Hepatocyte (in vitro differentiated cells): ENCODE data around the gene PLD1. TPM values are rescaled to one million over a fixed set of nuclear protein-coding genes. Genes with fewer than 3 reads are reported as not detected.

Experiments
- DNase-seq: peaks from one replicate; pipeline ENCODE4 v3.0.0-alpha.2; 2016; ENCODE audit warnings: low spot score
- H2AFZ ChIP-seq: fragments of 200-600 bp; sonication (generic); 2 replicates; pipeline ENCODE4 v1.6.0; 2016; ENCODE audit warnings: antibody characterized with exemption, mild to moderate bottlenecking
- H3K27ac ChIP-seq: fragments of 200-600 bp; sonication (generic); 2 replicates; pipeline ENCODE4 v1.5.1; 2016; ENCODE audit warnings: mild to moderate bottlenecking
- H3K27me3 ChIP-seq: fragments of 200-600 bp; sonication (generic); 2 replicates; pipeline ENCODE4 v1.6.1; 2016
- H3K36me3 ChIP-seq: fragments of 200-600 bp; sonication (generic); replicated peaks from 2 replicates; pipeline ENCODE4 v1.5.1; 2016; ENCODE audit warnings: low read depth; ENCODE audit not compliant: insufficient read depth
- H3K4me1 ChIP-seq: fragments of 200-600 bp; sonication (generic); 2 replicates; pipeline ENCODE4 v1.5.1; 2016; ENCODE audit warnings: mild to moderate bottlenecking, moderate library complexity; ENCODE audit not compliant: insufficient read depth
- H3K4me2 ChIP-seq: fragments of 200-600 bp; sonication (generic); 2 replicates; pipeline ENCODE4 v1.6.0; 2016
- H3K4me3 ChIP-seq: fragments of 200-600 bp; sonication (generic); 2 replicates; pipeline ENCODE4 v1.5.1; 2016; ENCODE audit warnings: mild to moderate bottlenecking
- H3K79me2 ChIP-seq: fragments of 200-600 bp; sonication (generic); 2 replicates; pipeline ENCODE4 v1.6.0; 2017; ENCODE audit warnings: mild to moderate bottlenecking
- H3K9me2 ChIP-seq: fragments of 200-600 bp; sonication (generic); replicated peaks from 2 replicates; pipeline ENCODE4 v1.6.0; 2017; ENCODE audit warnings: mild to moderate bottlenecking; ENCODE audit not compliant: insufficient read depth
- H3K9me3 ChIP-seq: fragments of 200-600 bp; sonication (generic); 2 replicates; pipeline ENCODE4 v1.5.1; 2016; ENCODE audit warnings: low read depth, mild to moderate bottlenecking
- H4K20me1 ChIP-seq: fragments of 200-600 bp; sonication (generic); 2 replicates; pipeline ENCODE4 v1.6.0; 2016; ENCODE audit warnings: mild to moderate bottlenecking; ENCODE audit not compliant: insufficient read depth, poor library complexity, severe bottlenecking
- CTCF ChIP-seq: fragments of 200-600 bp; sonication (generic); IDR thresholded peaks from 2 replicates; pipeline ENCODE4 v1.5.1; 2016; ENCODE audit warnings: antibody characterized with exemption, mild to moderate bottlenecking; ENCODE audit not compliant: poor library complexity
- EZH2 ChIP-seq: fragments of 200-600 bp; sonication (generic); IDR thresholded peaks from 2 replicates; pipeline ENCODE4 v1.6.1; 2016; ENCODE audit warnings: antibody characterized with exemption, mild to moderate bottlenecking, borderline replicate concordance
- EZH2phosphoT487 ChIP-seq: fragments of 200-600 bp; sonication (generic); IDR thresholded peaks from one replicate; pipeline ENCODE4 v1.6.1; 2018; ENCODE audit warnings: antibody characterized with exemption, mild to moderate bottlenecking, low read depth, moderate library complexity; ENCODE audit not compliant: unreplicated experiment, severe bottlenecking
- WGBS: methylation state at CpG from one replicate; pipeline ENCODE4 v1.1.6; 2016; ENCODE audit warnings: low lambda C conversion rate; ENCODE audit errors: missing lambda C conversion rate; 5-methylcytosine and 5-hydroxymethylcytosine counted together
- polyA plus RNA-seq: library from polyadenylated mRNA; unstranded; fragments of >200 nt; fragmentation: Nextera tagmentation; extraction: Ambion mirVana; gene quantifications from 2 replicates; pipeline ENCODE4 v1.2.1, GENCODE V29; 2016
- total RNA-seq: library from RNA; depleted of rRNA; stranded (reverse); fragments of >200 nt; gene quantifications from 2 replicates; pipeline ENCODE4 v1.2.3, GENCODE V29; 2014

The PLD1 gene
- total and polyA plus RNA-seq, 2 experiments from 2014 or later, result 29.4 to 71.1 TPM

- H3K9me2 ChIP-seq, result no peaks in the 10 kb centered on the region
- H2AFZ ChIP-seq, result no peak overlapping the region
- H4K20me1 ChIP-seq, result no peaks in the 10 kb centered on the region
- no peaks in the 10 kb centered on the region for H3K9me3 ChIP-seq
- no peak overlapping the region for H3K4me2 ChIP-seq
- TF ChIP-seq EZH2 (no peak), CTCF (no peak), EZH2phosphoT487 (no peak)
- H3K27ac ChIP-seq, result no peak overlapping the region
- no peak for DNase-seq
- H3K4me1 ChIP-seq, result no peaks in the 10 kb centered on the region
- H3K36me3 ChIP-seq, result no peaks in the 10 kb centered on the region
- H3K4me3 ChIP-seq, result no peak overlapping the region
- H3K27me3 ChIP-seq, result no peaks in the 10 kb centered on the region
- no peaks in the 10 kb centered on the region for H3K79me2 ChIP-seq
Observed at GRCh38 chr3:171591070-171591469, 219.2 kb downstream of the PLD1 start.

GRCh38 chr3:171586274-171586673, 224.0 kb downstream of the PLD1 start:
- H3K9me3 ChIP-seq, result no peaks in the 10 kb centered on the region
- 70% methylated on average over 3 of the region's 3 CpGs for WGBS
- H4K20me1 ChIP-seq, result no peaks in the 10 kb centered on the region
- H3K27me3 ChIP-seq, result no peaks in the 10 kb centered on the region
- no peak overlapping the region for H3K27ac ChIP-seq
- no peaks in the 10 kb centered on the region for H3K4me1 ChIP-seq
- no peaks in the 10 kb centered on the region for H3K36me3 ChIP-seq
- no peak overlapping the region for H2AFZ ChIP-seq
- no peak for DNase-seq
- no peak overlapping the region for H3K4me2 ChIP-seq
- H3K9me2 ChIP-seq, result no peaks in the 10 kb centered on the region
- no peak overlapping the region for H3K4me3 ChIP-seq
- TF ChIP-seq CTCF, result no peak
- TF ChIP-seq EZH2phosphoT487, result no peak
- TF ChIP-seq EZH2, result no peak
- H3K79me2 ChIP-seq, result no peaks in the 10 kb centered on the region

GRCh38 chr3:171585039-171585438, 225.2 kb downstream of the PLD1 start:
- WGBS, result 68% methylated on average over 3 of the region's 3 CpGs
- H3K9me2 ChIP-seq, result no peaks in the 10 kb centered on the region
- H3K27ac ChIP-seq, result no peak overlapping the region
- no peaks in the 10 kb centered on the region for H3K27me3 ChIP-seq
- no peaks in the 10 kb centered on the region for H3K36me3 ChIP-seq
- TF ChIP-seq CTCF (no peak), EZH2 (no peak), EZH2phosphoT487 (no peak)
- H3K79me2 ChIP-seq, result no peaks in the 10 kb centered on the region
- H3K9me3 ChIP-seq, result no peaks in the 10 kb centered on the region
- no peak overlapping the region for H3K4me3 ChIP-seq
- H4K20me1 ChIP-seq, result no peaks in the 10 kb centered on the region
- H3K4me1 ChIP-seq, result no peaks in the 10 kb centered on the region
- no peak for DNase-seq
- no peak overlapping the region for H3K4me2 ChIP-seq
- H2AFZ ChIP-seq, result no peak overlapping the region

GRCh38 chr3:171584100-171584499, 226.2 kb downstream of the PLD1 start:
- Histone ChIP-seq H3K4me2 (no peak overlapping the region), H2AFZ (no peak overlapping the region), H3K4me3 (no peak overlapping the region), H3K27ac (no peak overlapping the region), H4K20me1 (no peaks in the 10 kb centered on the region), H3K9me2 (no peaks in the 10 kb centered on the region), H3K79me2 (no peaks in the 10 kb centered on the region), H3K36me3 (no peaks in the 10 kb centered on the region), H3K9me3 (no peaks in the 10 kb centered on the region), H3K4me1 (no peaks in the 10 kb centered on the region), H3K27me3 (no peaks in the 10 kb centered on the region)
- no peak for DNase-seq
- TF ChIP-seq EZH2 (no peak), EZH2phosphoT487 (no peak), CTCF (no peak)
